Activated CD4-positive, alpha-beta T cell treated with anti-CD3 and anti-CD28 coated beads, Interleukin-2, amount 50 U/mL, for 4 hours (primary cell): ENCODE data around the gene KRT25.
"Not testable (repeated sequence)": the region's sequence is repeated elsewhere in the genome, so short reads cannot be mapped to it uniquely, and the experiment has no call there.

Source experiments
- DNase-seq, 2 experiments: peaks; one replicate each; pipeline ENCODE4 v3.0.0-alpha.2; 2020

The KRT25 gene

GRCh38 chr17:40751065-40751464, 4.1 kb downstream of the KRT25 start:
- no peak for DNase-seq

GRCh38 chr17:40750391-40750790, 4.7 kb downstream of the KRT25 start:
- no peak for DNase-seq

GRCh38 chr17:40748666-40749065, 6.5 kb downstream of the KRT25 start:
- DNase-seq: not testable (repeated sequence)

GRCh38 chr17:40738553-40738952, 16.6 kb downstream of the KRT25 start:
- no peak for DNase-seq

- no peak for DNase-seq
Measured at GRCh38 chr17:40735016-40735415, 20.1 kb downstream of the KRT25 start.

- no peak for DNase-seq
Measured at GRCh38 chr17:40734018-40734417, 21.1 kb downstream of the KRT25 start.

GRCh38 chr17:40730970-40731369, 24.2 kb downstream of the KRT25 start:
- no peak for DNase-seq

- no peak for DNase-seq
Measured at GRCh38 chr17:40727447-40728231, 27.5 kb downstream of the KRT25 start.

GRCh38 chr17:40726919-40727318, 28.2 kb downstream of the KRT25 start:
- DNase-seq: no peak

- no peak for DNase-seq
Measured at GRCh38 chr17:40724656-40725055, 30.5 kb downstream of the KRT25 start.

- DNase-seq: no peak
Measured at GRCh38 chr17:40722241-40722640, 32.9 kb downstream of the KRT25 start.

- DNase-seq: no peak
Measured at GRCh38 chr17:40720899-40721298, 34.2 kb downstream of the KRT25 start.

- no peak for DNase-seq
Measured at GRCh38 chr17:40718930-40719329, 36.2 kb downstream of the KRT25 start.

GRCh38 chr17:40717776-40718175, 37.4 kb downstream of the KRT25 start:
- DNase-seq: no peak

GRCh38 chr17:40714473-40714872, 40.7 kb downstream of the KRT25 start:
- DNase-seq: no peak

- no peak for DNase-seq
Measured at GRCh38 chr17:40707745-40708144, 47.4 kb downstream of the KRT25 start.

GRCh38 chr17:40705584-40705983, 49.5 kb downstream of the KRT25 start:
- no peak for DNase-seq

- no peak for DNase-seq
Measured at GRCh38 chr17:40703652-40704051, 51.5 kb downstream of the KRT25 start, which contains the start of gene KRT24. Gene KRT24 (minus strand): TSS chr17:40703752. CDS start chr17:40703693, 59 bp downstream.

- DNase-seq: no peak
Measured at GRCh38 chr17:40702271-40702670, 52.9 kb downstream of the KRT25 start.

- no peak for DNase-seq
Measured at GRCh38 chr17:40699853-40700252, 55.3 kb downstream of the KRT25 start.

- no peak for DNase-seq
Measured at GRCh38 chr17:40699371-40699770, 55.8 kb downstream of the KRT25 start.
